Kidney (tissue), 14 donors: ENCODE data around the gene TSNAXIP1. TPM values are rescaled to one million over a fixed set of nuclear protein-coding genes. Genes with fewer than 3 reads are reported as not detected.
A peak's percentile ranks its signal among the peaks of the same experiment; 100 is the strongest.

Experiments used
- DNase-seq, 5 donors: peaks; one replicate each; pipeline ENCODE4 v3.0.0-alpha.2; 2013 to 2020
- FAIRE-seq: peaks from 2 replicates; lab custom pipeline; 2012; peaks lifted over from hg19 to GRCh38; lab: Jason Lieb, UNC
- H3K27ac ChIP-seq, 2 donors: one replicate each; pipeline ENCODE4 v1.7.0; 2013; ENCODE audit warnings: low read depth in 2 of 2, low read length in 2 of 2, inconsistent platforms in 1 of 2
- H3K27me3 ChIP-seq: one replicate; pipeline ENCODE4 v1.7.1; 2013; ENCODE audit warnings: low read length, inconsistent platforms; ENCODE audit not compliant: control insufficient read depth, insufficient read depth
- H3K36me3 ChIP-seq, 3 donors: one replicate each; pipeline versions ENCODE4 v1.7.0 to v1.7.1; 2013; ENCODE audit warnings: low read length in 3 of 3, control low read depth in 1 of 3, inconsistent platforms in 1 of 3; ENCODE audit not compliant: insufficient read depth in 3 of 3, control insufficient read depth in 2 of 3
- H3K4me1 ChIP-seq, 3 donors: one replicate each; pipeline versions ENCODE4 v1.7.0 to v1.7.1; 2013; ENCODE audit warnings: low read length in 3 of 3, inconsistent platforms in 1 of 3, low read depth in 1 of 3; ENCODE audit not compliant: control insufficient read depth in 2 of 3, insufficient read depth in 2 of 3
- H3K4me3 ChIP-seq, 3 donors: one replicate each; pipeline versions ENCODE4 v1.7.0 to v1.8.1; 2013; ENCODE audit warnings: low read length in 3 of 3, control low read depth in 1 of 3, inconsistent platforms in 1 of 3
- H3K9ac ChIP-seq, 3 donors: one replicate each; pipeline versions ENCODE4 v1.7.0 to v1.7.1; 2013; ENCODE audit warnings: low read length in 3 of 3, control low read depth in 1 of 3, inconsistent platforms in 1 of 3
- H3K9me3 ChIP-seq, 3 donors: one replicate each; pipeline versions ENCODE4 v1.7.0 to v1.7.1; 2013; ENCODE audit warnings: low read length in 3 of 3, control low read depth in 1 of 3, inconsistent platforms in 1 of 3; ENCODE audit not compliant: control insufficient read depth in 2 of 3, insufficient read depth in 1 of 3
- intact Hi-C: fragments of 100-400 bp; cut with DNase I; formaldehyde crosslinking; loops from one replicate; pipeline ENCODE4 v1.11.1; 2022
- polyA plus RNA-seq: library from polyadenylated mRNA; stranded (reverse); fragments of 350-450 nt; fragmentation: Illumina TruSeq; extraction: RNeasy Lipid Tissue Mini Kit (QIAGEN cat#74804); gene quantifications from one replicate; pipeline ENCODE4 v1.2.3, GENCODE V29; 2014; ENCODE audit warnings: low read depth, low replicate concordance; ENCODE audit not compliant: insufficient read depth
- total RNA-seq: library from RNA; stranded (reverse); fragmentation: NEBNext Ultra II Directional; extraction: Animal tissue kit (Norgen Biotek cat#: 25700); gene quantifications from one replicate; pipeline ENCODE4 v1.2.1, GENCODE V29; 2021
- TF ChIP-seq, protein P1 (sequence below): IDR thresholded peaks from 3 replicates; pipeline ENCODE4 v1.5.1; 2012; ENCODE audit warnings: mild to moderate bottlenecking, moderate library complexity, borderline replicate concordance; ENCODE audit not compliant: insufficient read depth; ENCODE audit errors: extremely low read depth
- donor health status: control.
- donor health status: control.
- donor health status: control.
- donor health status: control.
- donor health status: control.
- donor health status: DM: yes; HTN: yes; CAD: no.
- donor health status: Normal renal cell carcinoma (clear cell type).

Gene TSNAXIP1
- total and polyA plus RNA-seq, 2 donors from 2014 or later: 2.8 to 3.9 TPM

DNA sequence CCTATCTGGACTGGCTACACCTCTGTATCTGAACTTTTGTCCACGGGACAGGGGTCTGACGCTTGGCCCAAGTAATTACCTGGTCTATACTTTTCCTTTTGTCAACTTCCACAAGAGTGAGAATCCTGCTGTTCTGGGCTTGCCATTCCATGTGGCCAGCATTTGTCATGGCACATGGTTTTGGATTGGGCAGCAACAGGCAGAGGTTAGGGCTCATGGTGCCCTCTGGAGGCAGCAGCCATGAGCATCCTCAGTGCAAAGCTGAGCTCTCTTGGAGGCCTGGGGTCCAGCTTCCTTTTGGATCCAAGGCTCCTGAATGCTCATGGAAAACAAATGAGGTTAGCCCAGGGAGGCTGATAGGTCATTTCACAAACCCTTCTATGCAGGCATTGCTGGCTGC is 58.6 kb downstream of the TSNAXIP1 start:
- H3K4me1 ChIP-seq: peaks cover 0 to 7% (median 6%) of the 10 kb centered on the region in 3 donors
- no peak overlapping the region for H3K27ac ChIP-seq
- no peak overlapping the region for H3K4me3 ChIP-seq
- TF ChIP-seq, protein P1, sequence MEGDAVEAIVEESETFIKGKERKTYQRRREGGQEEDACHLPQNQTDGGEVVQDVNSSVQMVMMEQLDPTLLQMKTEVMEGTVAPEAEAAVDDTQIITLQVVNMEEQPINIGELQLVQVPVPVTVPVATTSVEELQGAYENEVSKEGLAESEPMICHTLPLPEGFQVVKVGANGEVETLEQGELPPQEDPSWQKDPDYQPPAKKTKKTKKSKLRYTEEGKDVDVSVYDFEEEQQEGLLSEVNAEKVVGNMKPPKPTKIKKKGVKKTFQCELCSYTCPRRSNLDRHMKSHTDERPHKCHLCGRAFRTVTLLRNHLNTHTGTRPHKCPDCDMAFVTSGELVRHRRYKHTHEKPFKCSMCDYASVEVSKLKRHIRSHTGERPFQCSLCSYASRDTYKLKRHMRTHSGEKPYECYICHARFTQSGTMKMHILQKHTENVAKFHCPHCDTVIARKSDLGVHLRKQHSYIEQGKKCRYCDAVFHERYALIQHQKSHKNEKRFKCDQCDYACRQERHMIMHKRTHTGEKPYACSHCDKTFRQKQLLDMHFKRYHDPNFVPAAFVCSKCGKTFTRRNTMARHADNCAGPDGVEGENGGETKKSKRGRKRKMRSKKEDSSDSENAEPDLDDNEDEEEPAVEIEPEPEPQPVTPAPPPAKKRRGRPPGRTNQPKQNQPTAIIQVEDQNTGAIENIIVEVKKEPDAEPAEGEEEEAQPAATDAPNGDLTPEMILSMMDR: peak; percentile 11
- no peaks in the 10 kb centered on the region for H3K27me3 ChIP-seq
- DNase-seq: peak in 1 of 5 donors; percentile 29
- intact Hi-C loops: no loop called here
- FAIRE-seq: no peak
- no peaks in the 10 kb centered on the region for H3K9me3 ChIP-seq
- peaks cover 3 to 18% (median 6%) of the 10 kb centered on the region in 3 donors for H3K36me3 ChIP-seq
- H3K9ac ChIP-seq: no peak overlapping the region

DNA sequence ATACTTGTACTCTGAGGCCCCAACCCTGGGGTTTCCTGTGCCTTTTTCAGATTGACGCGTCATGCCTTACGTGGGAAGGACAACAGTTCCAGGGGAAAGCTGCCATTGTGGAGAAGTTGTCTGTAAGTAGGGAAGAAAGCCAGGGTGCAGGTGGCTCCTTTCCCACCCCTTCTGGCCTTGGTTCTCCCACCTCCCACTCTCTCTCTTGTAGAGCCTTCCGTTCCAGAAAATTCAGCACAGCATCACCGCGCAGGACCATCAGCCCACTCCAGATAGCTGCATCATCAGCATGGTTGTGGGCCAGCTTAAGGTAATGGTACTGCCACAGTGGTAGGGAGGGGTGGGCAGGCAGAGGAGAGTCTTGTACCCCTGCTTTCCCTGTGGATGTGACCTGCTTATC is 61.6 kb downstream of the TSNAXIP1 start:
- Histone ChIP-seq H3K27me3 (no peaks in the 10 kb centered on the region), H3K9ac (no peak overlapping the region), H3K4me1 (peaks cover 0 to 11% (median 4%) of the 10 kb centered on the region in 3 donors), H3K4me3 (no peak overlapping the region), H3K36me3 (peaks cover 4 to 14% (median 6%) of the 10 kb centered on the region in 3 donors), H3K9me3 (no peaks in the 10 kb centered on the region), H3K27ac (no peak overlapping the region)
- FAIRE-seq: no peak
- intact Hi-C loops: no loop called here
- DNase-seq: no peak
- TF ChIP-seq, protein P1: no peak

DNA sequence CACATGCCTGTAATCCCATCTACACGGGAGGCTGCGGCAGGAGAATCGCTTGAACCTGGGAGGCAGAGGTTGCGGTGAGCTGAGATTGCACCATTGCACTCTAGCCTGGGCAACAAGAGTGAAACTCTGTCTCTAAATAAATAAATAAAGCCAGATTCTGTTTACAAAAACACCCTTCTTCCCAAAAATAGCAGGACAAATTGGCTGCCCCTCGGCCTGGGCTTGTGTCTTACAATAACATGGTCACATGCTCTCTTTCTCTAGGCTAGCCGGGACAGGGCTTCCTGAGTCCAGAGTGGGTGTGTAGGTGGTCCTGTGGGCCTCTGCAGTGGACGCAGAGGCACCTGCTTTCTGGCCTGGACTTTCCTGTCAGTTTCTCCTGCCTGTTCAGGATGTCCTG is 63.0 kb downstream of the TSNAXIP1 start:
- Histone ChIP-seq H3K9ac (no peak overlapping the region), H3K27ac (no peak overlapping the region), H3K27me3 (no peaks in the 10 kb centered on the region), H3K9me3 (no peaks in the 10 kb centered on the region), H3K4me1 (peaks cover 0 to 18% (median 11%) of the 10 kb centered on the region in 3 donors), H3K4me3 (no peak overlapping the region), H3K36me3 (peaks cover 4 to 14% (median 6%) of the 10 kb centered on the region in 3 donors)
- intact Hi-C loops: no loop called here
- TF ChIP-seq, protein P1: no peak
- FAIRE-seq: no peak
- no peak for DNase-seq

DNA sequence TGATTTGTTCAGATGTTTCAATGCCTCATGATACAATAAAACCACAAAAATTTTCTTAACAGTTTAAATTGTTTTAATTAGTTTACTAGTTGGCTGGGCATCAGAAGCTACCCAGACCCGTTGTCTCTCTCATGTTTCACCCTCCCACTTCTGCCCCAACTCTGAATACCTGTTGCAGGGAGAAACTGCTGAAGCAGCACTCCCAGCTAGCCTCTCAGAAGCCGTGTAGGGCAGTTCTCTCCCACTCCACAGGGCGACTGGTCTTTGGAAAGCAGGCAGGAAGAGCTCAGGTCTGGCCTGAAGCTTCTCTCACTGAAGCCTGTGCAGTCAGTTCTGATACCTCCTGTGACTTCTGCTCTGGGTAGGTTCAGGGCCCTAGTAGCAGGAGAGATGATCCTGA is 64.6 kb downstream of the TSNAXIP1 start:
- peaks cover 0 to 27% (median 11%) of the 10 kb centered on the region in 3 donors for H3K4me1 ChIP-seq
- FAIRE-seq (no peak), DNase-seq (no peak)
- H3K4me3 ChIP-seq: no peak overlapping the region
- no peak overlapping the region for H3K27ac ChIP-seq
- H3K36me3 ChIP-seq: peaks cover 4 to 11% (median 9%) of the 10 kb centered on the region in 3 donors
- H3K27me3 ChIP-seq: no peaks in the 10 kb centered on the region
- no peak overlapping the region for H3K9ac ChIP-seq
- TF ChIP-seq, protein P1: no peak
- H3K9me3 ChIP-seq: no peaks in the 10 kb centered on the region
- intact Hi-C loops: no loop called here
